HepG2 (cell line): ENCODE data around the gene DBNDD2. TPM values are rescaled to one million over a fixed set of nuclear protein-coding genes. Genes with fewer than 3 reads are reported as not detected.

Experiments used
- ATAC-seq: fragments of 200-7000 bp; cut with Tn5 transposase; 3 replicates; pipeline ENCODE4 v1.9.1; 2020; ENCODE audit warnings: mild to moderate bottlenecking, moderate library complexity
- BruUV-seq: library from RNA; stranded (reverse); fragments of 400-500 nt; replicated peaks from 2 replicates; lab custom pipeline; 2021; lab: Mats Ljungman, UMichigan
- CTCF ChIA-PET: fragments of 300-600 bp; formaldehyde crosslinking; extraction: SDS; loops from one replicate; lab custom pipeline; 2021; ENCODE audit warnings: low total read pairs, inconsistent platforms, low intra/inter-chr PET ratio; lab: Yijun Ruan, JAX
- POLR2A ChIA-PET: fragments of 350-600 bp; sonication (Branson Sonifier 250); formaldehyde crosslinking; loops from one replicate; lab custom pipeline; 2020; ENCODE audit warnings: antibody characterized with exemption, inconsistent platforms; lab: Yijun Ruan, JAX
- DNase-seq: peaks from one replicate; pipeline ENCODE4 v3.0.0-alpha.2; 2015; ENCODE audit warnings: low spot score
- FAIRE-seq: peaks from 3 replicates; lab custom pipeline; 2011; peaks lifted over from hg19 to GRCh38; lab: Jason Lieb, UNC
- H2AFZ ChIP-seq: one replicate; pipeline ENCODE4 v1.6.1; 2011; ENCODE audit warnings: low read length, inconsistent platforms
- H3K27ac ChIP-seq: fragments of 300-600 bp; 3 replicates; pipeline ENCODE4 v1.8.0; 2011; ENCODE audit warnings: mixed run types, mild to moderate bottlenecking, mixed read lengths, low read length, inconsistent platforms; ENCODE audit not compliant: insufficient read depth; ENCODE audit errors: extremely low read length
- H3K27me3 ChIP-seq, 2 experiments: fragments of 200-600 bp in 1 of 2; 2 replicates in 1 of 2; 3 replicates in 1 of 2; pipeline versions ENCODE4 v1.6.0 to v1.8.0; 2011; ENCODE audit warnings: low read length in 2 of 2, mild to moderate bottlenecking in 2 of 2, moderate library complexity in 2 of 2, inconsistent platforms in 1 of 2; ENCODE audit not compliant: insufficient read depth in 2 of 2, control insufficient read depth in 1 of 2
- H3K36me3 ChIP-seq, 2 experiments: fragments of 200-600 bp in 1 of 2; replicated peaks in 1 of 2; 2 replicates in 1 of 2; 3 replicates in 1 of 2; pipeline versions ENCODE4 v1.5.1 to v1.8.0; 2011; ENCODE audit warnings: low read length in 2 of 2, inconsistent platforms in 1 of 2; ENCODE audit not compliant: insufficient read depth in 2 of 2, control insufficient read depth in 1 of 2
- H3K4me1 ChIP-seq: 2 replicates; pipeline ENCODE4 v1.5.1; 2012; ENCODE audit warnings: low read length, inconsistent platforms; ENCODE audit not compliant: insufficient read depth
- H3K4me2 ChIP-seq: 2 replicates; pipeline ENCODE4 v1.6.0; 2011; ENCODE audit warnings: low read depth, low read length, inconsistent platforms
- H3K4me3 ChIP-seq, 3 experiments: fragments of 200-600 bp in 1 of 3; sonication (generic), shearing (Covaris generic) in 1 of 3; replicated peaks in 1 of 3; 2 replicates each; pipeline ENCODE4 v1.5.1; 2011 to 2016; ENCODE audit warnings: low read length in 3 of 3, inconsistent platforms in 2 of 3, low read depth in 2 of 3, mild to moderate bottlenecking in 2 of 3, control low read depth in 1 of 3, mixed read lengths in 1 of 3; ENCODE audit not compliant: insufficient read depth in 1 of 3
- H3K79me2 ChIP-seq: one replicate; pipeline ENCODE4 v1.6.1; 2011; ENCODE audit warnings: low read length, inconsistent platforms; ENCODE audit not compliant: insufficient read depth
- H3K9ac ChIP-seq: 2 replicates; pipeline ENCODE4 v1.6.0; 2011; ENCODE audit warnings: mild to moderate bottlenecking, low read depth, low read length, inconsistent platforms; ENCODE audit not compliant: insufficient read depth
- H3K9me3 ChIP-seq: 2 replicates; pipeline ENCODE4 v1.5.1; 2012; ENCODE audit warnings: mild to moderate bottlenecking, low read length
- H4K20me1 ChIP-seq: 2 replicates; pipeline ENCODE4 v1.6.0; 2011; ENCODE audit warnings: inconsistent platforms, mild to moderate bottlenecking, low read length, moderate library complexity; ENCODE audit not compliant: insufficient read depth
- KMT2A ChIP-seq: sonication (generic); formaldehyde crosslinking; IDR thresholded peaks from 2 replicates; pipeline ENCODE4 v1.4.0; 2020; ENCODE audit warnings: missing genetic modification reagents
- MEF2D ChIP-seq: sonication (generic); formaldehyde crosslinking; IDR thresholded peaks from 2 replicates; pipeline ENCODE4 v1.5.1; 2020; ENCODE audit warnings: mild to moderate bottlenecking, missing genetic modification reagents
- TOPORS ChIP-seq: sonication (generic); formaldehyde crosslinking; IDR thresholded peaks from 2 replicates; pipeline ENCODE4 v1.8.0; 2023; ENCODE audit warnings: mild to moderate bottlenecking, missing genetic modification reagents
- XBP1 ChIP-seq: sonication (generic); formaldehyde crosslinking; IDR thresholded peaks from 2 replicates; pipeline ENCODE4 v1.5.0; 2020; ENCODE audit warnings: missing genetic modification reagents
- ZNF235 ChIP-seq: sonication (generic); formaldehyde crosslinking; IDR thresholded peaks from 2 replicates; pipeline ENCODE4 v1.8.1; 2023; ENCODE audit warnings: mild to moderate bottlenecking, missing genetic modification reagents, borderline replicate concordance
- ZNF670 ChIP-seq: sonication (generic); formaldehyde crosslinking; IDR thresholded peaks from 2 replicates; pipeline ENCODE4 v1.8.0; 2022; ENCODE audit warnings: mild to moderate bottlenecking, missing genetic modification reagents, borderline replicate concordance
- ZSCAN12 ChIP-seq: sonication (generic); formaldehyde crosslinking; IDR thresholded peaks from 2 replicates; pipeline ENCODE4 v1.9.0; 2021; ENCODE audit warnings: mild to moderate bottlenecking, missing genetic modification reagents
- WGBS: methylation state at CpG from one replicate; pipeline ENCODE4 v1.1.6; 2017; ENCODE audit warnings: low lambda C conversion rate; 5-methylcytosine and 5-hydroxymethylcytosine counted together
- in situ Hi-C: cut with HindIII; loops from 2 replicates; pipeline ENCODE4 v1.10.0; 2017; ENCODE audit warnings: low pct_unique_long_range_greater_than_20kb; ENCODE audit not compliant: extremely low pct_ligation_motif_present
- intact Hi-C: fragments of 100-400 bp; cut with micrococcal nuclease; formaldehyde crosslinking; loops from one replicate; pipeline ENCODE4 v1.10.0; 2022; ENCODE audit not compliant: unreplicated experiment
- polyA plus RNA-seq, 8 experiments: library from polyadenylated mRNA; depleted of rRNA in 3 of 8; stranded (reverse) in 7 of 8; unstranded in 1 of 8; fragments of >200 nt; fragmentation: Illumina TruSeq in 4 of 8; extraction: Trizol in 4 of 8; gene quantifications; 2 replicates each; pipeline versions ENCODE4 v1.2.1 to v1.2.3, GENCODE V29; 2011 to 2016; ENCODE audit warnings: low read depth in 4 of 8, missing spikeins in 1 of 8, mixed read lengths in 1 of 8; ENCODE audit not compliant: insufficient read depth in 1 of 8
- total RNA-seq, 5 experiments: library from RNA; depleted of rRNA; stranded (reverse); fragments of >200 nt; fragmentation: Illumina TruSeq; extraction: Trizol; gene quantifications; 2 replicates each; pipeline ENCODE4 v1.2.3, GENCODE V29; 2016; ENCODE audit warnings: low read depth in 1 of 5
- TF ChIP-seq, protein P1 (sequence below): sonication (generic); formaldehyde crosslinking; IDR thresholded peaks from 2 replicates; pipeline ENCODE4 v1.5.1; 2020; ENCODE audit warnings: mild to moderate bottlenecking, missing genetic modification reagents
- TF ChIP-seq, protein P2 (sequence below): sonication (generic); formaldehyde crosslinking; IDR thresholded peaks from 2 replicates; pipeline ENCODE4 v1.5.0; 2020; ENCODE audit warnings: missing genetic modification reagents
- TF ChIP-seq, protein P3 (sequence below): sonication (generic); formaldehyde crosslinking; IDR thresholded peaks from 2 replicates; pipeline ENCODE4 v1.4.0; 2020; ENCODE audit warnings: missing genetic modification reagents

Gene DBNDD2
- total and polyA plus RNA-seq, 2 of the 13 experiments (the other 11 are each of a cell fraction or from before 2014, with no cell fraction given), result 16.7 to 47.6 TPM

DNA sequence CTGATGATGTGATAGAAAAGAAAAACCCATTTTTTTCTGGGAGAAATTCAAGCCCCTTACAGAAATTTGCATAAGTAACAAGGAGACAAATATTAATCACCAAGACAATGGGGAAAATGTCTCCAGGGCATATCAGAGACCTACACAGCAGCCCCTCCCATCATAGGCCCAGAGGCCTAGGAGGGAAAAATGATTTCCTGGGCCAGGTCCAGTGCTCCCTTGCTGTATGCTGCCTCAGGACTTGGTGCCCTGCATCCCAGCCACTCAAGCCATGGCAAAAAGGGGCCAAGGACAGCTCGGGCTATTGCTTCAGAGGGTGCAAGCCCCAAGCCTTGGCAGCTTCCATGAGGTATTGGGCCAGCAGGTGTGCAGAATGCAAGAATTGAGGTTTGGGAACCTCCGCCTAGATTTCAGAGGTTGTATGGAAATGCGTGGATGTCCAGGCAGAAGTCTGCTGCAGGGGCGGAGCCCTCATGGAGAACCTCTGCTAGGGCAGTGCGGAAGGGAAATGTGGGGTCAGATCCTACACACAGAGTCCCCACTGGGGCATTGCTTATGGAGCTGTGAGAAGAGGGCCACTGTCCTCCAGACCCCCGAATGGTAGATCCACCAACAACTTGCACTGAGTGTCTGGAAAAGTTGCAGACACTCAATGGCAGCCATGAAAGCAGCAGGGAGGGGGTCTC, 7.6 kb upstream of the DBNDD2 start (continued):
- TF ChIP-seq, protein P1, sequence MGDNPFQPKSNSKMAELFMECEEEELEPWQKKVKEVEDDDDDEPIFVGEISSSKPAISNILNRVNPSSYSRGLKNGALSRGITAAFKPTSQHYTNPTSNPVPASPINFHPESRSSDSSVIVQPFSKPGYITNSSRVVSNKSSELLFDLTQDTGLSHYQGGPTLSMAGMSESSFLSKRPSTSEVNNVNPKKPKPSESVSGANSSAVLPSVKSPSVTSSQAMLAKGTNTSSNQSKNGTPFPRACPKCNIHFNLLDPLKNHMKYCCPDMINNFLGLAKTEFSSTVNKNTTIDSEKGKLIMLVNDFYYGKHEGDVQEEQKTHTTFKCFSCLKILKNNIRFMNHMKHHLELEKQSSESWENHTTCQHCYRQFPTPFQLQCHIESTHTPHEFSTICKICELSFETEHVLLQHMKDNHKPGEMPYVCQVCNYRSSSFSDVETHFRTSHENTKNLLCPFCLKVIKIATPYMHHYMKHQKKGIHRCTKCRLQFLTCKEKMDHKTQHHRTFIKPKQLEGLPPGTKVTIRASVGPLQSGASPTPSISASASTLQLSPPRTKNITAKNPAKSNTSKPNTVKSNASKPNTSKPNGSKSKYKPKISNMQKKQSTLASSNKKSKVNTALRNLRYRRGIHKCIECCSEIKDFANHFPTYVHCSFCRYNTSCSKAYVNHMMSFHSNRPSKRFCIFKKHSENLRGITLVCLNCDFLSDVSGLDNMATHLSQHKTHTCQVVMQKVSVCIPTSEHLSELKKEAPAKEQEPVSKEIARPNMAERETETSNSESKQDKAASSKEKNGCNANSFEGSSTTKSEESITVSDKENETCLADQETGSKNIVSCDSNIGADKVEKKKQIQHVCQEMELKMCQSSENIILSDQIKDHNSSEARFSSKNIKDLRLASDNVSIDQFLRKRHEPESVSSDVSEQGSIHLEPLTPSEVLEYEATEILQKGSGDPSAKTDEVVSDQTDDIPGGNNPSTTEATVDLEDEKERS (CRISPR knock-in tag), result peak; percentile 98
- TF ChIP-seq TOPORS (CRISPR knock-in tag), result peak; percentile 84

DNA sequence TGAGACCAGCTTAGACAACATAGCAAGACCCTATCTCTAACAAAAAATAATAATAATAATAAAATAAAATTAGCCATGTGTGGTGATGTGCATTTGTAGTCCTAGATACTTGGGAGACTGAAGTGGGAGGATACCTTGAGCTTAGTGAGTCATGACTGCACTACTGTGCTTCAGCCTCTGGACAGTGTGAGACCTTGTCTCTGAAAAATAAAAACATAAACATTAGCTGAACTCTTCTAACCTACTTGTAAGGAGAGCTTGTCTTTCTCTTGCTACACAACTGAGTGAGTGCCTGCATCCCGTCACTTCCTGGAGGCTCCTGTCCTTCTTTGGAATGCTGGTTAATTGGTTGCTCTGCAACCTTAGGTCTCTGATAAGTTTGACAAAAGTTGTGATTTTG, 5.1 kb upstream of the DBNDD2 start:
- H3K4me2 ChIP-seq, result no peak overlapping the region
- H3K4me3 ChIP-seq, result no peak overlapping the region
- peaks cover 24% of the 10 kb centered on the region for H3K9me3 ChIP-seq
- ATAC-seq (no peak), FAIRE-seq (no peak), DNase-seq (no peak)
- no peaks in the 10 kb centered on the region for H4K20me1 ChIP-seq
- no peak overlapping the region for H2AFZ ChIP-seq
- 62% methylated on average over 1 of the region's 1 CpG for WGBS
- intact Hi-C loops (no loop called here), in situ Hi-C loops (no loop called here)
- peaks cover 2 to 5% of the 10 kb centered on the region in 2 experiments; a peak in 2 of 5 replicates for H3K27me3 ChIP-seq
- ChIA-PET POLR2A (interaction anchor here (1.7 kb wide), 1 partner anchor 40 kb away, joined by 9 read pairs; the partner anchor contains the start of gene SYS1), CTCF (no interaction called here)
- H3K79me2 ChIP-seq, result no peaks in the 10 kb centered on the region
- peaks cover 25% of the 10 kb centered on the region for H3K4me1 ChIP-seq
- H3K9ac ChIP-seq, result no peak overlapping the region
- H3K36me3 ChIP-seq, result no peaks in the 10 kb centered on the region
- no peak overlapping the region for H3K27ac ChIP-seq
- BruUV-seq, result no TSS peak
- TF ChIP-seq MEF2D (CRISPR knock-in tag) (no peak), ZSCAN12 (CRISPR knock-in tag) (no peak), KMT2A (CRISPR knock-in tag) (no peak), ZNF235 (CRISPR knock-in tag) (no peak), XBP1 (CRISPR knock-in tag) (no peak), ZNF670 (CRISPR knock-in tag) (no peak)
- TF ChIP-seq, protein P2, sequence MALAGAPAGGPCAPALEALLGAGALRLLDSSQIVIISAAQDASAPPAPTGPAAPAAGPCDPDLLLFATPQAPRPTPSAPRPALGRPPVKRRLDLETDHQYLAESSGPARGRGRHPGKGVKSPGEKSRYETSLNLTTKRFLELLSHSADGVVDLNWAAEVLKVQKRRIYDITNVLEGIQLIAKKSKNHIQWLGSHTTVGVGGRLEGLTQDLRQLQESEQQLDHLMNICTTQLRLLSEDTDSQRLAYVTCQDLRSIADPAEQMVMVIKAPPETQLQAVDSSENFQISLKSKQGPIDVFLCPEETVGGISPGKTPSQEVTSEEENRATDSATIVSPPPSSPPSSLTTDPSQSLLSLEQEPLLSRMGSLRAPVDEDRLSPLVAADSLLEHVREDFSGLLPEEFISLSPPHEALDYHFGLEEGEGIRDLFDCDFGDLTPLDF (CRISPR knock-in tag), result no peak
- TF ChIP-seq, protein P3, sequence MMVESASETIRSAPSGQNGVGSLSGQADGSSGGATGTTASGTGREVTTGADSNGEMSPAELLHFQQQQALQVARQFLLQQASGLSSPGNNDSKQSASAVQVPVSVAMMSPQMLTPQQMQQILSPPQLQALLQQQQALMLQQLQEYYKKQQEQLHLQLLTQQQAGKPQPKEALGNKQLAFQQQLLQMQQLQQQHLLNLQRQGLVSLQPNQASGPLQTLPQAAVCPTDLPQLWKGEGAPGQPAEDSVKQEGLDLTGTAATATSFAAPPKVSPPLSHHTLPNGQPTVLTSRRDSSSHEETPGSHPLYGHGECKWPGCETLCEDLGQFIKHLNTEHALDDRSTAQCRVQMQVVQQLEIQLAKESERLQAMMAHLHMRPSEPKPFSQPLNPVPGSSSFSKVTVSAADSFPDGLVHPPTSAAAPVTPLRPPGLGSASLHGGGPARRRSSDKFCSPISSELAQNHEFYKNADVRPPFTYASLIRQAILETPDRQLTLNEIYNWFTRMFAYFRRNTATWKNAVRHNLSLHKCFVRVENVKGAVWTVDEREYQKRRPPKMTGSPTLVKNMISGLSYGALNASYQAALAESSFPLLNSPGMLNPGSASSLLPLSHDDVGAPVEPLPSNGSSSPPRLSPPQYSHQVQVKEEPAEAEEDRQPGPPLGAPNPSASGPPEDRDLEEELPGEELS (CRISPR knock-in tag), result no peak
